GM10266 (cell line): Measurements from ENCODE around the gene ACADL.

Source experiments
- DNase-seq: peaks from one replicate; pipeline ENCODE4 v3.0.0; 2012; ENCODE audit errors: extremely low spot score
- TF ChIP-seq, protein P1 (sequence below): IDR thresholded peaks from 2 replicates; pipeline ENCODE4 v1.5.1; 2012; ENCODE audit warnings: mild to moderate bottlenecking, low read depth; ENCODE audit not compliant: control insufficient read depth, insufficient read depth; ENCODE audit errors: missing control alignments

Gene ACADL

DNA sequence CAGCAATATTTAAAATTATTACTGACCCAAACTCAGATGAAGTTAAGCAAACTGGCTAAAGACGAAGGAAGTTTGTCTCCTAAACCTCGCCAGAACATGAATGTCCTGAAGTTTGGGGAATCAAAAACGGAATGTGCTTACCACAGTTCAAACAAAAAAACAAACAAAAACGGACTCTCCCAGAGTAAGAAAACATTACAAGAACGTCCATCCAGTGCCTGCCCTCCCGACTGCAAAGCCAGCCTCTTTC is 55.1 kb downstream of the ACADL start:
- DNase-seq: no peak
- TF ChIP-seq, protein P1, sequence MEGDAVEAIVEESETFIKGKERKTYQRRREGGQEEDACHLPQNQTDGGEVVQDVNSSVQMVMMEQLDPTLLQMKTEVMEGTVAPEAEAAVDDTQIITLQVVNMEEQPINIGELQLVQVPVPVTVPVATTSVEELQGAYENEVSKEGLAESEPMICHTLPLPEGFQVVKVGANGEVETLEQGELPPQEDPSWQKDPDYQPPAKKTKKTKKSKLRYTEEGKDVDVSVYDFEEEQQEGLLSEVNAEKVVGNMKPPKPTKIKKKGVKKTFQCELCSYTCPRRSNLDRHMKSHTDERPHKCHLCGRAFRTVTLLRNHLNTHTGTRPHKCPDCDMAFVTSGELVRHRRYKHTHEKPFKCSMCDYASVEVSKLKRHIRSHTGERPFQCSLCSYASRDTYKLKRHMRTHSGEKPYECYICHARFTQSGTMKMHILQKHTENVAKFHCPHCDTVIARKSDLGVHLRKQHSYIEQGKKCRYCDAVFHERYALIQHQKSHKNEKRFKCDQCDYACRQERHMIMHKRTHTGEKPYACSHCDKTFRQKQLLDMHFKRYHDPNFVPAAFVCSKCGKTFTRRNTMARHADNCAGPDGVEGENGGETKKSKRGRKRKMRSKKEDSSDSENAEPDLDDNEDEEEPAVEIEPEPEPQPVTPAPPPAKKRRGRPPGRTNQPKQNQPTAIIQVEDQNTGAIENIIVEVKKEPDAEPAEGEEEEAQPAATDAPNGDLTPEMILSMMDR: no peak

DNA sequence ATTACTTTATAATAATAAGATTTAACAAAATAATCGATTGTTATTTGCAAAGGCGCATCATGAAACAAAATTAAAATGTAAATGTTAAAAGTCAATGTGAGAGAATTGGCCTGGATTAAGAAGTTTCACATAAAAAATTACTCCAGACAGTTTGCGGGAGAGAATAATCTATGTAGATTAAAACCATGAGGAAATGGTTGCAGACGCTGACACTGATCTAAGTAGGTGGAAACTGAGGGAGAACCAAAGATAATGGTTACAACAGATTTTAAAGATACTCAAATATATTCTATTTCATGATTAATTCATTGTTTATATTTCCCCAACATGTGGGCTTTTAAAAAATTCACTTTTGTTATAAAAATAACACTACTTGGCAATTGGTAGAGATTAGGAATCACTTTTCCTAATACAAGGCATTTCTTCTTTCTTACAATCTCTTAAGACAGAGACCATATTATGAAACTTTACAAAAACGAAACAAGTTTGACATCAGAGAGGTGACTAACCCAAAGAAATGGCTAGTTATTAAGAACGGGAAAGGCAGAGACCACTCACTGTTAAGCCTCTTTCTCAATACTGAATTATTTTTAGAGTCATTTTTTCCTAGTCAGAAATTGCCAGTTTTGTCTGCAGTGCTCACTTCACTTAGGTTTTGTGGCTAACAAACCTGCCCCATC is 55.6 kb downstream of the ACADL start:
- DNase-seq: peak; percentile 44

DNA sequence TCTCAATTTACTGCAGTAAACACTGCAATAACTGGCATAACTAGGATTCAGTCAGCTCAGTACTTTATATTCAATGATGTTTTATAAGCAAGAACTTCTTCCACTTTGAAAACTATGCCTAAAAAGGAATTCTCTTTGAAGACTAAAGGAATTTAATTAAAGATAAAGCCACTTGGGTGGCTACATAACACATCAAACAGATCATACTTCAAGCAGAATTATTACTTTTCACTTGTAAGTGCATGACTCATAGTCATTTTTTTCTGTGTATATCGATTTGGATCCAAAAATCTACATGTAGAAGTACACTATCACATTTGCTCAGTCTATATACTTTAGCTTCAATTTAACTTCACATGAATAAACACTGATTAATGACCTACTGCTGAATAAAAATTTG is 58.0 kb downstream of the ACADL start:
- DNase-seq: no peak
- TF ChIP-seq, protein P1: no peak

More for the DNA sequence above, 55.6 kb downstream of the ACADL start:
- TF ChIP-seq, protein P1: no peak

DNA sequence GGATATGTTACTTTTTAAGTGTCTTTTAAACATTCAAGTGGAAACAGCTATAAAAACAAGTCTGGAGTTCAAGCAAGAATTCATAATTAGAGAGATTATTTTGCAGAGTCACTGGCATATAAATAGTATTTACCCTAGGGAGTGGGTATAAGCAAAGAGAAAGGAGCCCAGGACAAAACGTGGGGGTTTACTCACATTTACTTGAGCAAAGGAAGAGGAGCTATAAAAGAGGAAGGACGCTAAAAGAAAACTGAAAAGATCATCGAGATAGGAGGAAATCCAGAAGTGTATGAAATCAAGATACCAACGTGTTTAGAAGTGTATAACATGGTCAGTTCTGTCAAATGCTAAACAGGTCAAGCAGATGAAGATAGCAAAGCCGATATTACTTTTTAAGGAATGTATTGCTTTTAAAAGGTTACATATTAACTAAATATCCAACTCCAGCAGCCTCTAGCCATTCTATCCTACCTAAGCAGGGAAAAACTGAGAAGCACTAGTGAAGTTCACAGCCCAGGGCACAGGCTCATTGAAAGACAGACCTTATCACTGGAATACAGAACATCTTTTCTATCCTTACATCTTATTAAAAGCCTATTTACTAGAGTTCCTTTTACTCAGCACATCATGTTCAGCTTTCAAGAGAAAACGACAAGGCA is 62.7 kb downstream of the ACADL start:
- TF ChIP-seq, protein P1: no peak
- DNase-seq: no peak

DNA sequence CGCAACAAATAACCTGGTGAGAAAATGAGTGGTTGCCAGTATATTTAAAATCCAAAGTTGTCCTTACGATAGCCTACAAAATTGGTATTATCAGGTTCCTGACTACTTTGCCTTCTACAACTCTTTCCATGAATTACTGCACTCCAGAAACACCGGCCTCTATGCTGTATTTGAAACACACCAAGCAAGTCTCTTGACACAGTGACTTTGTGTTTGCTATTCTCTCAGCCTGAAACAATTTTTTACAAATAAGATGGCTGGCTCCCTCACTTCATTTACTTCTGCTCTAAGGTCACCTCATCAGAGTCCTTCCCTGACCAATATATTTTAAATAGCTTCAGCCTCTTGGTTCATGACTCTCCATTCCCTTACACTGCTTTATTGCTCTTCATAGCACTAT is 66.2 kb downstream of the ACADL start:
- TF ChIP-seq, protein P1: no peak
- no peak for DNase-seq

DNA sequence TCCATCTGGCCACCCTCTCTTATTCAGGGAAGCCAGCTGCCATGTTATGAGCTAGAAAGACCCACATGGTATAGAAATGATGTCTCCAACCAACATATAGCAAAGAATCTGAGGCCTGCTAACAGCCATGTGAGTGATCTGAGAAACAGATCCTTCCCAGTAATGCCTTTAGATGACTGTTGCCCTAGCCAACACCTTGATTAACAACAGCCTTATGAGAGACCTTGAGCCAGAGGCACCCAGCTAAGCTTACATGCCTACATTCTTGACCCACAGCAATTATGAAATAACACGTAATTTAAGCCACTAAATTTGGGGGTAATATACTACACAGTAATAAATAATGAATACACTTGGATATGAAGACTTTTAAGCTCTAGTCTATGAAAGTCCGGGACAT is 67.0 kb downstream of the ACADL start:
- TF ChIP-seq, protein P1: no peak
- DNase-seq: no peak

DNA sequence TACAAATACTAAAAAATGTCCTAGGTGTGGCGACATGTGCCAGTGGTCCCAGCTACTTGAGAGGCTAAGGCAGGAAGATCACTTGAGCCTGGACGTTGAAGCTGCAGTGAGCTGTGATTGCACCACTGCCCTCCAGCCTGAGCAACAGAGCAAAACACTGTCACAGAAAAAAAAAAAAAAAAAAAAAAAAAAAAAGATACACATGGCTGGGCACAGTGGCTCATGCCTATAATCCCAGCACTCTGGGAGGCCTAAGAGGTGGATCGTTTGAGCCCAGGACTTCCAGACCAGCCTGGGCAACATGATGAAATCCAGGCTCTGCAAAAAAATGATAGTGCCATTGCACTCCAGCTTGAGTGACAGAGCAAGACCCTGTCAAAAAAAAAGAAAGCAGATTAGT is 67.7 kb downstream of the ACADL start:
- TF ChIP-seq, protein P1: no peak
- DNase-seq: no peak
